Lower lobe of right lung (tissue), 2 donors: Measurements from ENCODE around the gene NUDT6. TPM values are rescaled to one million over a fixed set of nuclear protein-coding genes. Genes with fewer than 3 reads are reported as not detected.

ENCODE experiments used
- ATAC-seq, 2 donors: fragments of 200-7000 bp; cut with Tn5 transposase; one replicate each; pipeline ENCODE4 v1.9.1; 2020 to 2022; ENCODE audit warnings: mild to moderate bottlenecking in 2 of 2, moderate library complexity in 2 of 2
- DNase-seq: peaks from one replicate; pipeline ENCODE4 v3.0.0-alpha.2; 2020
- H3K27ac ChIP-seq: fragments of 200-600 bp; one replicate; pipeline ENCODE4 v1.8.0; 2022
- H3K27me3 ChIP-seq: fragments of 200-600 bp; one replicate; pipeline ENCODE4 v1.8.0; 2022; ENCODE audit warnings: low read depth
- H3K36me3 ChIP-seq: fragments of 200-600 bp; one replicate; pipeline ENCODE4 v1.8.0; 2022; ENCODE audit warnings: mild to moderate bottlenecking
- H3K4me1 ChIP-seq: fragments of 200-600 bp; one replicate; pipeline ENCODE4 v1.8.0; 2022
- H3K4me3 ChIP-seq: fragments of 200-600 bp; one replicate; pipeline ENCODE4 v1.8.0; 2022; ENCODE audit warnings: mild to moderate bottlenecking
- H3K9me3 ChIP-seq: fragments of 200-600 bp; one replicate; pipeline ENCODE4 v1.8.0; 2022
- CTCF ChIP-seq: fragments of 200-600 bp; IDR thresholded peaks from one replicate; pipeline ENCODE4 v1.8.0; 2022; ENCODE audit warnings: antibody characterized with exemption, mild to moderate bottlenecking
- intact Hi-C: fragments of 100-400 bp; cut with DNase I; formaldehyde crosslinking; loops from one replicate; pipeline ENCODE4 v1.11.0; 2022
- total RNA-seq: library from RNA; stranded (reverse); fragmentation: NEBNext Ultra II Directional; extraction: Animal tissue kit (Norgen Biotek cat#: 25700); gene quantifications from one replicate; pipeline ENCODE4 v1.2.1, GENCODE V29; 2021
- donor health status: DM: no; HTN: yes; CAD: no; lungs with severe emphysema.

NUDT6 gene
- total RNA-seq, 1 donor from 2014 or later: 5.3 TPM

- H3K27me3 ChIP-seq: no peaks in the 10 kb centered on the region
- no peak for DNase-seq
- H3K36me3 ChIP-seq: no peaks in the 10 kb centered on the region
- no peaks in the 10 kb centered on the region for H3K4me1 ChIP-seq
- intact Hi-C loops: no loop called here
- ATAC-seq: no peak
- no peak overlapping the region for H3K4me3 ChIP-seq
- no peak for TF ChIP-seq CTCF
- no peak overlapping the region for H3K27ac ChIP-seq
- no peaks in the 10 kb centered on the region for H3K9me3 ChIP-seq
Observed at GRCh38 chr4:122914938-122915337, 7.5 kb downstream of the NUDT6 start.

- no peaks in the 10 kb centered on the region for H3K9me3 ChIP-seq
- intact Hi-C loops: no loop called here
- ATAC-seq (peak; percentile 39 to 61), DNase-seq (no peak)
- no peak overlapping the region for H3K4me3 ChIP-seq
- peak; percentile 39 for TF ChIP-seq CTCF
- H3K27me3 ChIP-seq: no peaks in the 10 kb centered on the region
- no peaks in the 10 kb centered on the region for H3K4me1 ChIP-seq
- H3K27ac ChIP-seq: no peak overlapping the region
- H3K36me3 ChIP-seq: no peaks in the 10 kb centered on the region
Observed at GRCh38 chr4:122914292-122914904, 8.0 kb downstream of the NUDT6 start.

GRCh38 chr4:122912810-122913575 is 9.4 kb downstream of the NUDT6 start:
- no peak overlapping the region for H3K27ac ChIP-seq
- intact Hi-C loops: no loop called here
- no peak for ATAC-seq
- no peaks in the 10 kb centered on the region for H3K4me1 ChIP-seq
- no peaks in the 10 kb centered on the region for H3K9me3 ChIP-seq
- no peak overlapping the region for H3K4me3 ChIP-seq
- DNase-seq: no peak
- no peaks in the 10 kb centered on the region for H3K27me3 ChIP-seq
- no peak for TF ChIP-seq CTCF
- H3K36me3 ChIP-seq: no peaks in the 10 kb centered on the region

GRCh38 chr4:122911588-122911987 is 10.8 kb downstream of the NUDT6 start:
- no peak for DNase-seq
- intact Hi-C loops: no loop called here
- peak in 1 of 2 donors; percentile 33 for ATAC-seq

GRCh38 chr4:122909683-122910082 is 12.7 kb downstream of the NUDT6 start:
- TF ChIP-seq CTCF: no peak
- Histone ChIP-seq H3K36me3 (no peaks in the 10 kb centered on the region), H3K4me3 (no peak overlapping the region), H3K27ac (no peak overlapping the region), H3K27me3 (no peaks in the 10 kb centered on the region), H3K4me1 (no peaks in the 10 kb centered on the region), H3K9me3 (no peaks in the 10 kb centered on the region)
- intact Hi-C loops: no loop called here
- DNase-seq (no peak), ATAC-seq (no peak)

More at GRCh38 chr4:122911588-122911987, 10.8 kb downstream of the NUDT6 start:
- Histone ChIP-seq H3K27ac (no peak overlapping the region), H3K4me3 (no peak overlapping the region), H3K27me3 (no peaks in the 10 kb centered on the region), H3K4me1 (no peaks in the 10 kb centered on the region), H3K9me3 (no peaks in the 10 kb centered on the region), H3K36me3 (no peaks in the 10 kb centered on the region)
- TF ChIP-seq CTCF: no peak
